Dendritic cell treated with granulocyte-macrophage colony-stimulating factor and Interleukin-4, amounts not matched to agents 40 ng/mL and 50 ng/mL, for 4 days (primary cell): ENCODE results near the gene TPRN.

Source experiments
- H3K27ac Mint-ChIP-seq: one replicate; pipeline ENCODE4 v1.8.0; 2022; ENCODE audit warnings: mild to moderate bottlenecking, mixed read lengths
- H3K27me3 Mint-ChIP-seq: one replicate; pipeline ENCODE4 v1.8.0; 2022; ENCODE audit warnings: mild to moderate bottlenecking, mixed read lengths
- H3K36me3 Mint-ChIP-seq: one replicate; pipeline ENCODE4 v1.8.0; 2022; ENCODE audit warnings: low read depth, mixed read lengths
- H3K4me1 Mint-ChIP-seq: one replicate; pipeline ENCODE4 v1.8.0; 2022; ENCODE audit warnings: low read depth, mixed read lengths
- H3K4me3 Mint-ChIP-seq: one replicate; pipeline ENCODE4 v1.8.0; 2022; ENCODE audit warnings: mild to moderate bottlenecking, moderate library complexity, mixed read lengths
- H3K9me3 Mint-ChIP-seq: one replicate; pipeline ENCODE4 v1.8.0; 2022; ENCODE audit warnings: mixed read lengths
- intact Hi-C: fragments of 100-400 bp; cut with micrococcal nuclease; formaldehyde crosslinking; loops from one replicate; pipeline ENCODE4 v1.15.0; 2022

Gene TPRN

DNA sequence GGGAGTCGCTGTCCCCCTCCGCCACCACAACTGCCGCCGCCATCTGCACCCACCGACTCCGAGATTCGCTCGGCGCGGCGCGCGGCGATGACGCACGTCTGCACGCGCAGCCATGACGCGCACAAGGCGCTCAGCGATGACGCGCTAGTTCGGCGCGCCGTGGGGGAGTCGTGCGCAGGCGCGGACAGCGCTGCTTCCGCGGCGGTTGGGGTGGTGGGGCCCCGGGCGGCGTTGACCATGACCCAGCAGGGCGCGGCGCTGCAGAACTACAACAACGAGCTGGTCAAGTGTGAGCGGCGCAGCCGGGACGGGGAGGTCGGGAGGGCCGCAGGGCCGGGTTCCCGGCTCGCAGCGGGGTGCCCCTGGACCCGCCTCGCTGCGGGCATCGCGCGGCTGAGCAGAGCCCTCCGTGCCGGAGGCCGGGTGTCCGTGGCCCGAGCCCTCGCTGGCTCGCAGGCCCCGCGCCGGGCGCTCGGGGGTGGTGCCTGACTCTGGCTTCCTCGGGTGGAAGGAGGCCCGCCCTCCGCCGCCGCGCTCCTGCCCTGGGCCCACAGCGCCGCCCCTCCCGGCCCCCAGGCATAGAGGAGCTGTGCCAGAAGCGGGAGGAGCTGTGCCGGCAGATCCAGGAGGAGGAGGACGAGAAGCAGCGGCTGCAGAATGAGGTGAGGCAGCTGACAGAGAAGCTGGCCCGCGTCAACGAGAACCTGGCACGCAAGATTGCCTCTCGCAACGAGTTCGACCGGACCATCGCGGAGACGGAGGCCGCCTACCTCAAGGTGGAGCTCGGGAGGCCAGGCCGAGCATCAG, 11.8 kb downstream of the TPRN start, which contains the start of the genes ANAPC2 and SSNA1:
TSS of gene ANAPC2 (minus strand) at position 71 of the 807 bp plus-strand sequence. CDS start at position 43, 28 bp downstream.
TSS of gene SSNA1 (plus strand) at position 187 of the 807 bp plus-strand sequence. CDS start at position 238, 51 bp downstream.
- Mint-ChIP-seq H3K9me3 (no peaks in the 10 kb centered on the region), H3K27me3 (no peaks in the 10 kb centered on the region), H3K36me3 (peaks cover 86% of the 10 kb centered on the region), H3K4me1 (peaks cover 63% of the 10 kb centered on the region), H3K4me3 (peak within 1 kb of the TSS; percentile 96), H3K27ac (peak within 1 kb of the TSS; percentile 90)
- intact Hi-C loops, result loop anchor here (1.0 to 5.0 kb wide), 2 partner anchors 17 to 34 kb away; partner anchors contain the start of genes NDOR1, RNF208 and TMEM203

DNA sequence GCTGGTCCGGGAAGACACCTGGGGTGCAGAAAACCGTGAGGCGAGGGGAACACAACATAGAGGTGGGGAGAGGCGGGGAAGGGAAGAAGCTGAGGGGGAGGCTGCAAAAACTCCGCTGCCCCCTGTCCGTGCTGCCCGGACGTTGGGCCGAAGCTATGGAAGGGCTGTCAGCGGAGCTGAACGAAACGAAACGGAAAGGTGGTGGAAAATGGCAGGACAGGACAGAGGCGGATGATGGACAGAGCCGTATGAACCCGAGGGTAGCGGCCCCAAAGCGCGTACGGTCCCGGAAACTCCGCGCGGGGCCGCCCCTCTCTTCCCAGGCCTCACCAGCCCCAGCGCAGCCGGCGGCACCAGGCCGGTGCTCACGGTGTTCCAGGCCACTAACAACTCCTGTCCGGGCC, 12.5 kb downstream of the TPRN start:
- peaks cover 92% of the 10 kb centered on the region for H3K36me3 Mint-ChIP-seq
- peaks cover 62% of the 10 kb centered on the region for H3K4me1 Mint-ChIP-seq
- H3K9me3 Mint-ChIP-seq, result no peaks in the 10 kb centered on the region
- H3K4me3 Mint-ChIP-seq, result peak overlapping the region; percentile 96
- peak overlapping the region; percentile 90 for H3K27ac Mint-ChIP-seq
- intact Hi-C loops, result loop anchor here (1.0 to 5.0 kb wide), 2 partner anchors 17 to 34 kb away; partner anchors contain the start of genes NDOR1, RNF208 and TMEM203
- H3K27me3 Mint-ChIP-seq, result no peaks in the 10 kb centered on the region

GRCh38 chr9:137187386-137187785, 13.2 kb downstream of the TPRN start:
- intact Hi-C loops, result loop anchor here (5.0 kb wide), 1 partner anchor 35 kb away; the partner anchor contains the start of gene RNF208

GRCh38 chr9:137186385-137186784, 14.2 kb downstream of the TPRN start:
- H3K9me3 Mint-ChIP-seq, result no peaks in the 10 kb centered on the region
- peaks cover 55% of the 10 kb centered on the region for H3K4me1 Mint-ChIP-seq
- intact Hi-C loops, result loop anchor here (5.0 kb wide), 1 partner anchor 36 kb away; the partner anchor contains the start of gene RNF208
- H3K4me3 Mint-ChIP-seq, result no peak overlapping the region
- no peak overlapping the region for H3K27ac Mint-ChIP-seq
- H3K27me3 Mint-ChIP-seq, result no peaks in the 10 kb centered on the region
- H3K36me3 Mint-ChIP-seq, result peaks cover 95% of the 10 kb centered on the region

More at GRCh38 chr9:137187386-137187785, 13.2 kb downstream of the TPRN start:
- Mint-ChIP-seq H3K9me3 (no peaks in the 10 kb centered on the region), H3K4me3 (peak overlapping the region; percentile 96), H3K4me1 (peaks cover 57% of the 10 kb centered on the region), H3K36me3 (peaks cover 95% of the 10 kb centered on the region), H3K27me3 (no peaks in the 10 kb centered on the region), H3K27ac (peak overlapping the region; percentile 90)

DNA sequence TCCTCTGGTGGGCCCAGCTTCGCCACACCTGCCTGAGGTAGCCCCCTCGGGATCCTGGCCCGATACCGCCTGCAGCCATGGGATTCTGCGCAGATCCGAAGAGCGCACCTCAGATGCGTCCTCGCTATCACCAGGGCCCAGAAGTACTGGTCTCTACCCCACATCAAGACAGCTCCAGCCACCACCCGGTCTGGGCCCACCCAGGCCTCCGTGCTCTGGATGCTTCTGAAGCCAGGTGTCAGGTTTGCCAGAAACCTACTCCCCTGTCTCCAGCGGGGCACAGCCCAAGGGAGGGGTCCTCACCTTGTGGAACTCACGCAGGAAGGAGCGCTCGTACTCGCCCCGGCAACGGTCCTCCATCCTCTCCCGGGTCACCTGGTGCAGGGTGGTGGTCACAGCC, 14.6 kb downstream of the TPRN start:
- H3K27me3 Mint-ChIP-seq, result no peaks in the 10 kb centered on the region

GRCh38 chr9:137184881-137185660, 15.5 kb downstream of the TPRN start:
- Mint-ChIP-seq H3K27ac (no peak overlapping the region), H3K36me3 (peaks cover 95% of the 10 kb centered on the region), H3K4me1 (peaks cover 42% of the 10 kb centered on the region), H3K9me3 (no peaks in the 10 kb centered on the region), H3K27me3 (no peaks in the 10 kb centered on the region), H3K4me3 (no peak overlapping the region)
- intact Hi-C loops, result loop anchor here (5.0 kb wide), 1 partner anchor 37 kb away; the partner anchor contains the start of gene RNF208

More for the DNA sequence above, 14.6 kb downstream of the TPRN start:
- Mint-ChIP-seq H3K27ac (no peak overlapping the region), H3K4me3 (no peak overlapping the region), H3K36me3 (peaks cover 95% of the 10 kb centered on the region), H3K9me3 (no peaks in the 10 kb centered on the region), H3K4me1 (peaks cover 50% of the 10 kb centered on the region)
- intact Hi-C loops, result loop anchor here (5.0 kb wide), 1 partner anchor 36 kb away; the partner anchor contains the start of gene RNF208

DNA sequence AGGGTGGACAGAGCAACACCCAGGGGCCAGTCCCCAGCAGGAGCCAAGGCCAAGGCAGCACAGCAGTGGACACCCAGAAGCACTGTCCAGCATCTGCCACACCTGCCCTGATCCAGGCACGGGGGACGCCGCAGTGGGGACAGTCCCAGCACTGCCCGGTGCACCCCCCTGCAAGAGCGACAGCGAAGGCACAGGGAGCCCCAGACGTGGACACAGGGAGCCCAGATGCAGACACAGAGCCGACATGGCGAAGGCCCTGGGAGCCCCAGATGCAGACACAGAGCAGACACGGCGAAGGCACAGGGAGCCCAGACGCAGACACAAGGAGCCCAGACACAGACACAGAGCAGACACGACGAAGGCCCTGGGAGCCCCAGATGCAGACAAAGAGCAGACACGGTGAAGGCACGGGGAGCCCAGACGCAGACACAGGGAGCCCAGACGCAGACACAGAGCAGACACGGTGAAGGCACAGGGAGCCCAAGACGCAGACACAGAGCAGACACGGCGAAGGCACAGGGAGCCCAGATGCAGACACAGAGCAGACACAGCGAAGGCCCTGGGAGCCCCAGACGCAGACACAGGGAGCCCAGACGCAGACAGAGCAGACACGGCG, 16.5 kb downstream of the TPRN start:
- no peak overlapping the region for H3K4me3 Mint-ChIP-seq
- no peaks in the 10 kb centered on the region for H3K27me3 Mint-ChIP-seq
- intact Hi-C loops, result no loop called here
- no peaks in the 10 kb centered on the region for H3K9me3 Mint-ChIP-seq
- peaks cover 32% of the 10 kb centered on the region for H3K4me1 Mint-ChIP-seq
- no peak overlapping the region for H3K27ac Mint-ChIP-seq
- H3K36me3 Mint-ChIP-seq, result peaks cover 95% of the 10 kb centered on the region

GRCh38 chr9:137182836-137183235, 17.7 kb downstream of the TPRN start:
- Mint-ChIP-seq H3K27me3 (no peaks in the 10 kb centered on the region), H3K36me3 (peaks cover 95% of the 10 kb centered on the region), H3K4me3 (no peak overlapping the region), H3K27ac (no peak overlapping the region), H3K4me1 (peaks cover 28% of the 10 kb centered on the region), H3K9me3 (no peaks in the 10 kb centered on the region)
- intact Hi-C loops, result no loop called here

- H3K27ac Mint-ChIP-seq, result no peak overlapping the region
- H3K4me3 Mint-ChIP-seq, result no peak overlapping the region
- no peaks in the 10 kb centered on the region for H3K9me3 Mint-ChIP-seq
- H3K36me3 Mint-ChIP-seq, result peaks cover 98% of the 10 kb centered on the region
- H3K27me3 Mint-ChIP-seq, result no peaks in the 10 kb centered on the region
- intact Hi-C loops, result no loop called here
- peaks cover 16% of the 10 kb centered on the region for H3K4me1 Mint-ChIP-seq
Observed at GRCh38 chr9:137181680-137182079, 18.9 kb downstream of the TPRN start.

- H3K27me3 Mint-ChIP-seq, result peaks cover 2% of the 10 kb centered on the region
- peaks cover 87% of the 10 kb centered on the region for H3K36me3 Mint-ChIP-seq
- H3K4me1 Mint-ChIP-seq, result peaks cover 7% of the 10 kb centered on the region
- H3K27ac Mint-ChIP-seq, result no peak overlapping the region
- no peaks in the 10 kb centered on the region for H3K9me3 Mint-ChIP-seq
- intact Hi-C loops, result no loop called here
- H3K4me3 Mint-ChIP-seq, result no peak overlapping the region
Observed at GRCh38 chr9:137180491-137180890, 20.1 kb downstream of the TPRN start.

DNA sequence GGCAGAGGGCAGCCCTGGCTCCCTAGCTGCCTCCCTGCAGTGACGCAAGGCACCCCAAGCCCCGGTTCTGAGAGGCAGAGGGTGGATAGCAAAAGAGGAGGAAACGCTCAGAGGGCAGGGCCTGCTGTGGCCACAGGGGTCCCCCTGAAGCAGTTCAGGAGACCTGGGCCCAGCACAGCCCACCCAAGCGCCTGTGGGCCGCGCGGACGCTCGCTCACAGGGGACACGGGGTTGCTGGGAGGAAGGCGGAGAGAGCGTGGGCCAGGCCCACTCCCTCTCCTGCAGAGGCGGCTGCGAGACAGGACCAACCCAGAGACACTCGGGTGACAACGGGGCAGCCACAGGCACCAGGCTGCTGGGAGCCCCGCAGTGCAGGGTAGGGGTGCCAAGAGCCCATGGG, 20.8 kb downstream of the TPRN start:
- Mint-ChIP-seq H3K4me1 (peaks cover 5% of the 10 kb centered on the region), H3K36me3 (peaks cover 79% of the 10 kb centered on the region), H3K9me3 (no peaks in the 10 kb centered on the region), H3K27ac (no peak overlapping the region), H3K27me3 (peaks cover 2% of the 10 kb centered on the region), H3K4me3 (no peak overlapping the region)
- intact Hi-C loops, result loop anchor here (10.0 kb wide), 1 partner anchor 55 kb away; no protein-coding TSS in a partner anchor

DNA sequence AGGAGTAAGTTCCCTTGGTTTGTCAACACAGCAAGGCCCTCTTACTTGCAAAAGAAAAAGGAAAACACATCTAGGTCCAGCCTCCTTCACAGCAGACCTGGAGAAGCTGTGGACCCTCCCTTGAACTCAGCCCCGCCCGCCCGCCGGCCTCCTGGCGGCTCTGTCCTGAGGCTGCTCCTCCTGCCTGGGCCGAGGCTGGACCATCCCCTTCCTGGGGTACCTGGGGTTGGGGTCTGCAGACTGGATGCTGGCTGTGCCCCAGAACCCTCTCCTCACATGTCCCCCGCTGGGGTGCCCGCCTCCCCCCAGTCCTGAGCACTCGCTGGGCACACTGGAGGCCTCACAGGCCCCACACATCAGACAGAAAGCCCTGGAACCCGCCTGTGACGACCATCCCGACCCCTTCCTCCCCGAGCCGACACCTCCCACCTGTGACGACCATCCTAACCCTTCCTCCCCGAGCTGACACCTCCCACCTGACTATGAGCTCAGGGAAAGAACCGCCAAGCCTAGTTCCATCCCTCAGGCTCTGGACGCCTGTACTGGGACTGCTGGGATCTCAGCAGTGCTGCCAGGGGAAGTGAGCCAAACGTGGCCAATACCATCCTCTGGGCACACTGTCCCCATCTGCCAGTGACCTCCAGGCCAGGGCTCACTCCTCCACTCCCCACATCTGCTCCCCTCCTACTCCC, 21.5 kb downstream of the TPRN start:
- intact Hi-C loops, result loop anchor here (10.0 kb wide), 1 partner anchor 54 kb away; no protein-coding TSS in a partner anchor
- Mint-ChIP-seq H3K27ac (no peak overlapping the region), H3K4me1 (no peaks in the 10 kb centered on the region), H3K36me3 (peaks cover 73% of the 10 kb centered on the region), H3K4me3 (no peak overlapping the region), H3K9me3 (no peaks in the 10 kb centered on the region), H3K27me3 (peaks cover 2% of the 10 kb centered on the region)
